GDM1 (cell line): ENCODE results near the gene HABP2.

Experiments
- DNase-seq: peaks from one replicate; lab custom pipeline; 2025; lab: John Stamatoyannopoulos, UW

HABP2 gene

GRCh38 chr10:113527211-113527906 lies 25.5 kb upstream of the HABP2 start:
- no peak for DNase-seq

GRCh38 chr10:113528876-113529275 lies 24.0 kb upstream of the HABP2 start:
- DNase-seq, result no peak

GRCh38 chr10:113529575-113529974 lies 23.3 kb upstream of the HABP2 start:
- DNase-seq, result no peak

- DNase-seq, result no peak
These were observed 22.4 kb upstream of the HABP2 start for GRCh38 chr10:113530476-113530875.

GRCh38 chr10:113532724-113533123 lies 20.1 kb upstream of the HABP2 start:
- DNase-seq, result no peak

GRCh38 chr10:113533801-113534200 lies 19.1 kb upstream of the HABP2 start:
- no peak for DNase-seq

- no peak for DNase-seq
These were observed 18.4 kb upstream of the HABP2 start for GRCh38 chr10:113534423-113534822.

- no peak for DNase-seq
These were observed 15.2 kb upstream of the HABP2 start for GRCh38 chr10:113537672-113538071.

- DNase-seq, result no peak
These were observed 14.7 kb upstream of the HABP2 start for GRCh38 chr10:113538151-113538550.

- no peak for DNase-seq
These were observed 13.1 kb upstream of the HABP2 start for GRCh38 chr10:113539789-113540188.

- DNase-seq, result no peak
These were observed 11.9 kb upstream of the HABP2 start for GRCh38 chr10:113540845-113541548.

- no peak for DNase-seq
These were observed 11.3 kb upstream of the HABP2 start for GRCh38 chr10:113541549-113541927.

- DNase-seq, result no peak
These were observed 9.5 kb upstream of the HABP2 start for GRCh38 chr10:113543107-113543955.

- DNase-seq, result no peak
These were observed 8.5 kb upstream of the HABP2 start for GRCh38 chr10:113544392-113544791.

GRCh38 chr10:113547426-113547825 lies 5.4 kb upstream of the HABP2 start:
- no peak for DNase-seq

GRCh38 chr10:113549856-113550255 lies 3.0 kb upstream of the HABP2 start:
- no peak for DNase-seq

GRCh38 chr10:113550365-113550764 lies 2.5 kb upstream of the HABP2 start:
- DNase-seq, result no peak

GRCh38 chr10:113552014-113552413 lies 839 bp upstream of the HABP2 start:
- DNase-seq, result no peak

- DNase-seq, result no peak
These were observed 296 bp downstream of the HABP2 start for GRCh38 chr10:113553149-113553548.

- no peak for DNase-seq
These were observed 1.4 kb downstream of the HABP2 start for GRCh38 chr10:113554214-113554613.

GRCh38 chr10:113555245-113555644 lies 2.4 kb downstream of the HABP2 start:
- DNase-seq, result no peak

GRCh38 chr10:113555751-113556150 lies 2.9 kb downstream of the HABP2 start:
- DNase-seq, result no peak

GRCh38 chr10:113557424-113557862 lies 4.6 kb downstream of the HABP2 start:
- DNase-seq, result no peak
